ENCODE data around the gene CFAP210.
"Not testable (repeated sequence)": the region's sequence is repeated elsewhere in the genome, so short reads cannot be mapped to it uniquely, and the experiment has no call there.

CFAP210 gene

DNA sequence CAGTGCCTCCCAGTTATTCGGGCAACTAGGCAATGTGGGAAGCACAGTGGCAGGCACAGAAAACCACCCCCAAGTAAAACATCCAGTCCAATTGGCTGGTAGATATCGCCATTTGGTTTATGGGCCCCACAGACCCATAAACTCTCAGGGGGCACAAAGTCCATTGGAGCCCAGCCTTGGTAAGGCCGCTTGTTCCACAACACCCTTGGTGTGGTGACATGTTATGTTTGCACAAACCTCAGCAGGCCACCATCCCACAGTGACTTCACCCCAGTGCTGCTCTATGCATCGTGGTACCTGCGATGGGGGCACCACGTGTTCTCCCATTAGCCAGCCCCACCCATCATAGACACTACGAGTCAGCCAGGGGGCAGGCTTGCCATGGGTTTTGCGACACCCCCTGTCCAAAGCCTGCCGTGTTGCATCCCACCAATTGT lies 18.6 kb upstream of the CFAP210 start:
- no peak for DNase-seq (ENCODE audit: low read depth)

- no peak for DNase-seq (ENCODE audit: low read depth)
These were observed 17.7 kb upstream of the CFAP210 start for GRCh38 chr2:169711751-169712509.

- no peak for DNase-seq (ENCODE audit: low read depth)
These were observed 15.8 kb upstream of the CFAP210 start for GRCh38 chr2:169709981-169710380.

DNA sequence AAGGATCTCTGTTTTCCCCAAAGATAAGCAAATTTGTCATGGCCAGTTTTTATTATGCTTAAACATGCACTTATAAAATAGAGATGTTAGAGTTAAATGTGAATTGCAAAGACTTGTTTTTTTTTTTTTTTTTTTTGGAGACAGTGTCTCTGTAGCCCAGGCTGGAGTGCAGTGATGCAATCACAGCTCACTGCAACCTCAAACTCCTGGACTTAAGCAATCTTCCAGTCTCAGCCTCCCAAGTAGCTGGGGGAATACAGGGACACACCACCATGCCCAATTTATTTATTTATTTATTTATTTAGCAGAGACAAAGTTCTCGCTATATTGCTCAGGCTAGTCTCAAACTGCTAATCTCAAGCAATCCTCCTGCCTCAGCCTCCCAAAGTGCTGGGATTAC lies 15.1 kb upstream of the CFAP210 start:
- peak; percentile 25 for DNase-seq (ENCODE audit: low read depth)

DNA sequence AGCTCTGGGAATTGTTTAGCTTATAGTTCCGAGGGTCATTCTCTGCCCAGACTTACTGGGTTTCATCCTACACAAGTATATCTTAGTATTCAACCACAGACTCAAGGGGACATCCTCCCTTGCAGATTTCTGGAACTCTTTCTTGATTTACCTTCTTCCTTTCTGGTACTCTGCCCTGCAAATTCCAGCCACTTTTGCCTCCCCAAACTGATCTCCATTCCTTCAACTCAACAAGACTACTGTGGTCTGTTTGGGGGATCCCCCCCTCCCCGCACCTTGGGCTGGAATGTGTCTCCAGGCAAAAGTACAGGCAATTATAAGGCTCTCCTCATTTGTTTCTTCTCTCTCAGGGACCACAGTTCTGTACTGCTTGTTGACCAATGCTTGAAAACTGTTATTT lies 13.4 kb upstream of the CFAP210 start:
- DNase-seq (ENCODE audit: low read depth), result no peak

DNA sequence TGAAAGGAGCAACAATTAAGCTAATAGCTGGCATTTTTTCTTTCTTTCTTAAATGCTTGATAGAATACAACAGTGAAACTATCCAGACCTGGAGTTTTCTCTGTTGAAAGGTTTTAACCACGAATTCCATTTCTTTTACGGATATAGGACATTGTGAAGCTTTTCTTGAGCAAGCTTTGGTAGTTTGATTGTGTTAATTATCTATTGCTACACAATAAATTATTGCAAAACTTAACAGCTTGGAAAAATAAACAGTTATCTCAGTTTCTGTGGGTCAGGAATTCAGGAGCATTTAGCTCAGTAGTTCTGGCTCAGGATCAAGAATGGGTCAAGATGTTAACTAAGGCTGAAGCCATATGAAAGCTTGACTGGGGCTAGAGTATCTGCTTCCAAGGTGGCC lies 11.7 kb upstream of the CFAP210 start:
- DNase-seq (ENCODE audit: low read depth), result peak; percentile 84

DNA sequence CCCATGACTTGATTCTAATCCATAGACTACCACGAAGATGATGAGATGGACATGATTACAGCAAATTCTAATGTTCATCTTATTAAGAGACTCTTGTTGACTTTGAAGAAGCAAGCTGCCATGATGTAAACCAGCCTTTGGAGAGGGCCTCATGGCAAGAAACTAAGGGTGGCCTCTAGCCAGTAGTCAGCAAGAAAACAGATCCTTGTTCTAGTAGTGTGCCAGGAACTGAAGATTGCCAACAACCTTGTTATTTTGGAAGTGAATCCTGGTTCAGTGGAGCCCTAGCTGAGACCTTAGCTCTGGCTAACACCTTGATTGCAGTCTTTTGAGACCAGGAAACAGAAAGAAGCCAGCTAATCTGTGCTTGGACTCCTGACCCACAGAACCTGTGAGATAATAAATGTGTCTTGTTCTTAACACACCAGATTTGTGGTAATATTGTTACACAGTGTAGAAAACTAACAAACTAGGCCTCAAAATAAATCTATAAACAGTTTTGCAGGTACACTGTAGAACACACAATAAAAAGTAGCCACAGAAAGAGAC lies 10.0 kb upstream of the CFAP210 start:
- no peak for DNase-seq (ENCODE audit: low read depth)

- no peak for DNase-seq (ENCODE audit: low read depth)
These were observed 8.8 kb upstream of the CFAP210 start for GRCh38 chr2:169702996-169703395.

- DNase-seq (ENCODE audit: low read depth), result not testable (repeated sequence)
These were observed 5.0 kb upstream of the CFAP210 start for GRCh38 chr2:169699173-169699572.

DNA sequence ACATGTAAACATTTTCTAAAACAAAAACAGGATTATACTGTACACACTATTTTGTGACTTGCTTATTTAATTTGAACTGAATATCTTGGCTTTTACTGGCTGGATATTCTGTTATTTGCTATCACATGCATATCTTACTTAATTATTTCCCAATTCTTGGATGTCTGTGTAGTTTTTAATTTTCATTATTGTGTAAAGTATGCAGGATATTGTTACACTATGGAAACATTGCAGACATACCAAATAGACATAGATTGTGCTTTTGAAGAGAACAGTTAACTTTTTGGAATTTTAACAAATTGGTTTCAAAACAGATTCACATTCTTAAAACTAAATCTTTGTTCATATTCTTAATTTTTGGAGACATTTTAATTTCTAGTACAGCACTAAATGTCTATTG lies 2.2 kb upstream of the CFAP210 start:
- no peak for DNase-seq (ENCODE audit: low read depth)

DNA sequence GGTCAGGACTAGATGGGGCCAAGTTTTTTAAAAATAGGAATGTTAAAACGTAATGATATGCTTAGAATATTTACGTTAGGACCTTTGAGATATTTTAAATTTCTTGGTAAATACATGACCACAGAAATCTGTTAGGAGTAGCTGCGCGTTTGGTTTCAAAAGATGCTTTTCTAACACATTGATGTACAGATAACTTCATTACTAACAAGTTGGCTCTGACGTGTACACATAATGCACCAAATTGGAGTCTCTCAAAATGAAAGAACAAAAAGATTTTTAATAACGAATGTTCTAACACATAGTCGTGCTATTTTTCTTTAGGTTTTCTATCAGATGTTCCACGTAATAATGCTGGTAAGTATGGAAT lies 672 bp upstream of the CFAP210 start:
- DNase-seq (ENCODE audit: low read depth), result peak; percentile 7

GRCh38 chr2:169693360-169693759 lies 845 bp downstream of the CFAP210 start:
- DNase-seq (ENCODE audit: low read depth), result peak; percentile 8

GRCh38 chr2:169692718-169693117 lies 1.5 kb downstream of the CFAP210 start:
- no peak for DNase-seq (ENCODE audit: low read depth)

GRCh38 chr2:169690958-169691357 lies 3.2 kb downstream of the CFAP210 start:
- DNase-seq (ENCODE audit: low read depth), result no peak

DNA sequence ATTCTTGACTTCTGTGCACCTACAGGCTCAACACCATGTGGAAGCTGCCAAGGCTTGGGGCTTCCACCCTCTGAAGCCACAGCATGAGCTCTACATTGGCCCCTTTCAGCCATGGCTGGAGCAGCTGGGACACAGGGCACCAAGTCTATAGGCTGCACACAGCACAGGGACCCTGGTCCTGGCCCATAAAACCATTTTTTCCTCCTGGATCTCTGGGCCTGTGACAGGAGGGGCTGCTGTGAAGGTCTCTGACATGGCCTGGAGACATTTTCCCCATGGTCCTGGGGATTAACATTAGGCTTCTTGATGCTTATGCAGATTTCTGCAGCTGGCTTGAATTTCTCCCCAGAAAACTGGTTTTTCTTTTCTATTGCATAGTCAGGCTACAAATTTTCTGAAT lies 6.3 kb downstream of the CFAP210 start:
- not testable (repeated sequence) for DNase-seq (ENCODE audit: low read depth)

DNA sequence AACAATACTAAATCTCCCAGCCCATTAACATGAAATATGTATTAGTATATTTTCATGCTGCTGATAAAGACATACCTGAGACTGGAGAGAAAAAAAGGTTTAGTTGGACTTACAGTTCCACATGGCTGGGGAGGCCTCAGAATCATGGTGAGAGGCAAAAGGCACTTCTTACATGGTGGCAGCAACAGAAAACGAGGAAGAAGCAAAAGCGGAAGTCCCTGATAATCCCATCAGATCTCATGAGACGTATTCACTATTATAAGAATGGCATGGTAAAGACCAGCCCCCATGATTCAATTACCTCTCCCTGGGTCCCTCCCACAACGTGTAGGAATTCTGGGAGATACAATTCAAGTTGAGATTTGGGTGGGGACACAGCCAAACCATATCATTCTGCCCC lies 7.4 kb downstream of the CFAP210 start:
- DNase-seq (ENCODE audit: low read depth), result not testable (repeated sequence)

- DNase-seq (ENCODE audit: low read depth), result not testable (repeated sequence)
These were observed 9.5 kb downstream of the CFAP210 start for GRCh38 chr2:169684712-169685111.

DNA sequence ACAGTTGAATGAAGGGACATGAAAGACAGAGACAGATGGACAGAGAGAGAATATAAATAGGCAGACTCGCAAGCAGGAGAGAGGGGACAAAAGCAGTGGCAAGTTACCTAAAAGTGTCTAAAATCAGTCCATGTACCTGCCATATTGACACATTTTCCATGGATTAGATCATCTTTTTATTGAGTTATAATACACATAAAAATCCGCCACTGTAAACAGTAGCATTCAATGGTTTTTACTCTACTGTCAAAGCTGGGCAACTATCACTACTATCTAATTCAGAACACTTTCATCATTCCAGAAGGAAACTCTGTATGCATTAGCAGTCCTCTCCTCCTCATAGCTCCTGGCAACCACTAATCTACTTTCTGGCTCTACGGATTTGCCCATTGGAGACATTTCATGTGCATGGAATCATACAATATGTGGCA lies 10.1 kb downstream of the CFAP210 start:
- DNase-seq (ENCODE audit: low read depth), result no peak

DNA sequence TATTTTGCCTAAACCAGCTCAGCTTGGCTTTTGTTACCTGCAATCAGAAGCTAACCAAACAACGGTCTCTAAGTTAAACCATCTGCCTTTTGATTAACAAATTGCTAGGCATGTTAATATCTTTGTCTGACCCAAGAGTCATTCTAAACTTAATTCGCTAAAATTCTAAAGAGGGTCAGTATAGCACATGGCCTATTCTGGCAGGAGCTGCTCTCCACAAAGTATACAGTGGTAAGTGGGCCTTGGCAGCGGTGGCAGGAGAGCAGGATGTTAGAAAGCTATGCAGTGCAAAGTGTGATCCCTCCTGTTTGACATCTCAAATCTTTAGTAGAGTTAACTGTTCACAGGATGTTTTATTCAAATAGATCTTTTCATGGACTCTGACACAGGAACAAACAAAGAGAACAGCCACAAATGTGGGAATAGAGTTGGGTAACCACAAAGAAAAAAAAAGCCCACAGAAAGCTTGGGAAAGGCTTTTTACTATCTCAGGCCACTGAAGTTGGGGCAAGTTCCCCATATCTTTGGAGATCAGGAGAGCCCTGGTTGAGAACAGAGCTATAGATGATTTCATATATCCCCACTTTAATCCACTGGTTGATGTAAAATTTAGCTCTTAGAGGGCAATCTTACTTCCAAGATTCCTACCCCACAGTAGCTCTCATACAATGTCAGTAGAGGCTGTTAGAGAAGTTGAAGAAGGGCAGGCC lies 10.6 kb downstream of the CFAP210 start:
- DNase-seq (ENCODE audit: low read depth), result no peak

DNA sequence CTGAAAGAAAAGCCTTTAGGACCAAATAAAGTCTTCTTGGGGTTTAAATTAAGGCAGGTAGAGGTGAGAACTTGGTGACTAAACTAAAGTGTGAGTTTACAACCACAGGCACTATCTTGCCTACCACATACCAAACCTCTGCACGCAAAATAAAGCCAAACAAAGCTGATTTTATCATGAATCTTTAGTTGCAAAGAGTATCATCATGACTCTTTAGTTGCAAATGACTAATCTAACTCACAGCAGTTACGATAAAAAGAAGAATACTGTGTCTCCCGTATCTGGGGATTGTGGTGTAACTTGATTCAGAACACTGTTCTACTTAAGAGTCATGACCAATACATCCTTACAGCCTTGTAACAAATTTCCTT lies 11.2 kb downstream of the CFAP210 start:
- DNase-seq (ENCODE audit: low read depth), result no peak

GRCh38 chr2:169676850-169677249 lies 17.4 kb downstream of the CFAP210 start:
- no peak for DNase-seq (ENCODE audit: low read depth)

GRCh38 chr2:169676357-169676756 lies 17.8 kb downstream of the CFAP210 start:
- DNase-seq (ENCODE audit: low read depth), result no peak

DNA sequence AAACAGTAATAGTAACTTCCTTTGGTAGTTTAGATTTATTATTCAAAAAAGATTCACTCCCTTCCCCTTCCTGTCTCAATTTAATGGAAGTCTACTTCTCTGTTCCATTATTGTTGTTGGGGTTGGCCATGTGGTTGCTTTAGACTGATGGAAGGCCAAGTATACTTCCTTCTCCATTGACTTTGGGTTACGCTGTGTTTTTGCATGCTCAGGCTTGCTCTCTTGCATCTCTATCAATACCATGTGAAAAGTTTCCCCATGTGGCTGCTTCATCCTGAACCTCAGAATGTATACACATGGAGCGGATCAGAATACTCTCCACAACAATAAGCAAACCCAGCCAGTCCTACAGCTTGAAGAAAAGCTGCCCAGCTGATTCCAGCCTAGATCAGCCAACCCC lies 20.3 kb downstream of the CFAP210 start:
- DNase-seq (ENCODE audit: low read depth), result no peak

Measured in EH (cell line).